ENCODE results near the gene LMAN1L. TPM values are rescaled to one million over a fixed set of nuclear protein-coding genes. Genes with fewer than 3 reads are reported as not detected.

Gene LMAN1L
- total and polyA plus RNA-seq, 4 donors, result 0.11 to 0.31 TPM; not detected in 2

DNA sequence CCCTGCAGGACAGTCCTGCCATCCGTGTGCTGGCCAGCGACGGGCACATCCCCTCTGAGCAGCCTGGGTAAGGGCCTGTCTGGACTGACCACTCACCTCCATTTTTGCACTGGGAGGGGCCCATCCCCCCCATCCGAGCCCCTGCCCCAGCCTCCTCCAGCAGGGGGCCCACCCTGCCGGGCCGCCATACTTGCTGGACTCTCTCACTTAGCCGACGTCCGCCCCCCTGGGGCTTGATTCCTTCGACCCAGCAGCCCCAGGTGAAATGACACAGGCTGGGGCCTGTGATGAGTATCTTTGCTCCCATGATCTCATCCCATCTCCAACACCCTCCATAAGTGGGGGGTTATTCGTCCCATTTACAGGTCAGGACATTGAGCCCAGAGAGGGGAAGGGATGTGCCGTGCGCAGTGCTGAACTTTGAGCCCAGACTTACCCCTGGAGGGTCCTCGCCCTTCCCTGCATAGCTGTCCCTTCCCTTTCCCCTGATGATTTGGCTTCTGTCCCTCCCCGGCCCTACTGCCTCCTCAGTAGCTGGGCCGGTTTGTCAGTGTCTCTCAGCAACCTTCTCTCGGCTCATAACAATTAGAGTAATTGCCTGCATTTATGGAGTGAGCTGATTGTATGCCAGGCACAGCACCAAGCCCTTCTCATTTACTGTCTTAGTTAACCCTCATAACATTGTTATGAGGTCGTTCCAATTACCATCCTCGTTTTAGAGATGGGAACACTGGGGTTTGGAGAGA lies 4.2 kb downstream of the LMAN1L start:
- H3K4me1 ChIP-seq (ENCODE audit: control insufficient read depth in 5 of 5, insufficient read depth in 5 of 5, low read length in 5 of 5), result peaks cover 0 to 14% (median 0%) of the 10 kb centered on the region in 5 donors
- DNase-seq (no peak), ATAC-seq (ENCODE audit: insufficient read depth, low FRiP score) (no peak)
- H3K27ac ChIP-seq (ENCODE audit: low read depth in 1 of 2, low read length in 1 of 2), result peak overlapping the region in 1 of 2 donors; percentile 69
- no peaks in the 10 kb centered on the region for H3K36me3 ChIP-seq (ENCODE audit: control insufficient read depth in 4 of 4, insufficient read depth in 4 of 4, low read length in 4 of 4)
- no peak overlapping the region for H3K9ac ChIP-seq (ENCODE audit: insufficient read depth in 1 of 2, low read length in 2 of 2)
- H3K27me3 ChIP-seq (ENCODE audit: control insufficient read depth in 3 of 3, insufficient read depth in 3 of 3, low read length in 2 of 3), result no peaks in the 10 kb centered on the region
- no peaks in the 10 kb centered on the region for H3K9me3 ChIP-seq (ENCODE audit: control insufficient read depth in 4 of 4, insufficient read depth in 3 of 4, low read length in 3 of 4)
- 58 to 78% methylated on average over 19 of the region's 19 CpGs for WGBS, 2 donors
- TF ChIP-seq, protein P1, sequence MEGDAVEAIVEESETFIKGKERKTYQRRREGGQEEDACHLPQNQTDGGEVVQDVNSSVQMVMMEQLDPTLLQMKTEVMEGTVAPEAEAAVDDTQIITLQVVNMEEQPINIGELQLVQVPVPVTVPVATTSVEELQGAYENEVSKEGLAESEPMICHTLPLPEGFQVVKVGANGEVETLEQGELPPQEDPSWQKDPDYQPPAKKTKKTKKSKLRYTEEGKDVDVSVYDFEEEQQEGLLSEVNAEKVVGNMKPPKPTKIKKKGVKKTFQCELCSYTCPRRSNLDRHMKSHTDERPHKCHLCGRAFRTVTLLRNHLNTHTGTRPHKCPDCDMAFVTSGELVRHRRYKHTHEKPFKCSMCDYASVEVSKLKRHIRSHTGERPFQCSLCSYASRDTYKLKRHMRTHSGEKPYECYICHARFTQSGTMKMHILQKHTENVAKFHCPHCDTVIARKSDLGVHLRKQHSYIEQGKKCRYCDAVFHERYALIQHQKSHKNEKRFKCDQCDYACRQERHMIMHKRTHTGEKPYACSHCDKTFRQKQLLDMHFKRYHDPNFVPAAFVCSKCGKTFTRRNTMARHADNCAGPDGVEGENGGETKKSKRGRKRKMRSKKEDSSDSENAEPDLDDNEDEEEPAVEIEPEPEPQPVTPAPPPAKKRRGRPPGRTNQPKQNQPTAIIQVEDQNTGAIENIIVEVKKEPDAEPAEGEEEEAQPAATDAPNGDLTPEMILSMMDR (IDR thresholded peaks at IDR 0.05; ENCODE audit: control extremely low read depth, extremely low read depth), result no peak
- no peak overlapping the region for H3K4me3 ChIP-seq

DNA sequence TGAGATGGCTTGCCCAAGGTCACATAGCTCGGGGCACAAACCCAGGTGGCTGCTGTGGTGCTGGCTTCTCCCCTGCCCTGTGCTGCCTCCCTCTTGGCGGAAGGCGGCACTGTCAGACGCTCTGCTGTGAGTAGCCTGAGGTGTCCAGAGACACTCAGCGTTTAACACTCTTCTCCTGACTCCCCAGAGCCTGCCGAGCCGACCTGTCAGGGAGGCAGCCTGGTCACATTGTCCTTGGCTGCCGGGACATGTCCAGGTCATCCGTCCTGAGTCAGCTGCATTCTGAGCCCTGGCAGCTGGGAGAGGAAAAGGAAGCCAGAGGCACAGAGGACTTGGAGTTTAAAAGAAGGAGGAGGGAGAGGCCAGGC lies 4.7 kb downstream of the LMAN1L start:
- TF ChIP-seq, protein P1 (IDR thresholded peaks at IDR 0.05; ENCODE audit: control extremely low read depth, extremely low read depth), result no peak
- 38 to 60% methylated on average over 9 of the region's 9 CpGs for WGBS, 2 donors
- Histone ChIP-seq H3K9me3 (ENCODE audit: control insufficient read depth in 4 of 4, insufficient read depth in 3 of 4, low read length in 3 of 4) (no peaks in the 10 kb centered on the region), H3K27ac (ENCODE audit: low read depth in 1 of 2, low read length in 1 of 2) (peak overlapping the region in 1 of 2 donors; percentile 69), H3K4me3 (no peak overlapping the region), H3K9ac (ENCODE audit: insufficient read depth in 1 of 2, low read length in 2 of 2) (no peak overlapping the region), H3K36me3 (ENCODE audit: control insufficient read depth in 4 of 4, insufficient read depth in 4 of 4, low read length in 4 of 4) (no peaks in the 10 kb centered on the region), H3K4me1 (ENCODE audit: control insufficient read depth in 5 of 5, insufficient read depth in 5 of 5, low read length in 5 of 5) (peaks cover 0 to 13% (median 0%) of the 10 kb centered on the region in 5 donors), H3K27me3 (ENCODE audit: control insufficient read depth in 3 of 3, insufficient read depth in 3 of 3, low read length in 2 of 3) (no peaks in the 10 kb centered on the region)
- ATAC-seq (ENCODE audit: insufficient read depth, low FRiP score), result no peak
- no peak for DNase-seq

DNA sequence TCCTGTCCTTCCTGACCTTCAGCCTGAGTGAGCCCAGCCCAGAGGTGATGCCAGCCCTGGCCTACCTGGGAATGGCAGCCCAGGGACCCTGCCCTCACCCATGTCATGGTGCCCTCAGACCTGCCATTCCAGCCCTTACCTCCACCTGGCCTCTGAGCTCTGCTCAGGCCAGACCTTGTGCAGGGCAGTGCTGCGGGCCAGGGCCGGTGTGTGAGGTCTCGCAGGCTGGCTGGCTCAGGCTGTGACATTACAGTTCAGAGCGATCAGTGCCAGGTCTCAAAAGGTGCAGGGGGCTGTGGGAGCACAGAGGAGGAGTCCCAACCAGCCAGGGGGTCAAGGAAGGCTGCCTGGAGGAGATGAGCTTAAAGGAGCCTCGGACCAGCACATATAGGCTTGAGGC lies 7.4 kb downstream of the LMAN1L start:
- TF ChIP-seq, protein P1 (IDR thresholded peaks at IDR 0.05; ENCODE audit: control extremely low read depth, extremely low read depth), result no peak
- WGBS, 2 donors, result 89 to 92% methylated on average over 5 of the region's 5 CpGs
- H3K36me3 ChIP-seq (ENCODE audit: control insufficient read depth in 4 of 4, insufficient read depth in 4 of 4, low read length in 4 of 4), result no peaks in the 10 kb centered on the region
- peaks cover 0 to 5% (median 0%) of the 10 kb centered on the region in 5 donors for H3K4me1 ChIP-seq (ENCODE audit: control insufficient read depth in 5 of 5, insufficient read depth in 5 of 5, low read length in 5 of 5)
- H3K9me3 ChIP-seq (ENCODE audit: control insufficient read depth in 4 of 4, insufficient read depth in 3 of 4, low read length in 3 of 4), result no peaks in the 10 kb centered on the region
- H3K27ac ChIP-seq (ENCODE audit: low read depth in 1 of 2, low read length in 1 of 2), result no peak overlapping the region
- ATAC-seq (ENCODE audit: insufficient read depth, low FRiP score), result no peak
- no peak for DNase-seq
- no peak overlapping the region for H3K9ac ChIP-seq (ENCODE audit: insufficient read depth in 1 of 2, low read length in 2 of 2)
- peaks cover 0 to 2% (median 0%) of the 10 kb centered on the region in 3 donors for H3K27me3 ChIP-seq (ENCODE audit: control insufficient read depth in 3 of 3, insufficient read depth in 3 of 3, low read length in 2 of 3)
- no peak overlapping the region for H3K4me3 ChIP-seq

Data from lung (tissue), 12 donors.